Measurements from ENCODE around the gene SRSF1. TPM values are rescaled to one million over a fixed set of nuclear protein-coding genes. Genes with fewer than 3 reads are reported as not detected.
"Not testable (repeated sequence)": the region's sequence is repeated elsewhere in the genome, so short reads cannot be mapped to it uniquely, and the experiment has no call there.

Gene SRSF1
- total RNA-seq, 2 experiments from 2014 or later, result 325 to 326 TPM

DNA sequence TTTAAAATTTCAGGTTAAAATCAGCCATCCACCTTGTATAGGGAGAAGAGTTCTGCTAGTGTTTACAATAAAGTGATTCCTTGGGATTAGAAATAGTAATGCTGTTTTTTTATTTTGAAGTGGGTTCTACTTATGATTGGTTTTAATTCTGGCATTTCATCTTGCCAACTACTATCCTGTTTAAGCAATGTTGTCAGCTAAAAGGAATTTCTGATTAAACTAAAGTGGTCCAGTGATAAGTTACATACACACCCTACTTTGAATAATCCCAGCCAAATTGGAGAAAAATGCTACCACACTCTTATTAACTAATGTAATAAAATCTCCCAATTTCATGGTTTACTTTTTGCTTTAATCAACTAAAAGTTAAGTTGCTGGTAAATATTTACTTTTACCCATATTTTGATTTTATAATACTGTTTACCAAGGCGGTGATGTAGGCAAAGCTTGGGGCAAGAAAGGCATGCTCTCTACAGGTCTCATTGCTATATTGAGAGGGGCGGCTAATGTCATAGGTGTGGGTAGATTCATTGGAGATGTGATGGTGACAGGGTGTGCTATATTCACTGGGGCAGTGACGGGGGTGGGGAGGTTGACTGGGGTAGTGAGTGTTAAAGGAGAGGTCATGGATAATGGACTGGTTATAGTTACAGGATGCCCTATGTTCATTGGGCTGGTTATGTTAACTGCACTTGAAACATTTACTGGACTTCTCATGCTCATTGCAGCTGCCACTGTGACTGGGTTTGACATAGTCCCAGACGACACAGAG is 32.8 kb downstream of the SRSF1 start:
- H3K9me3 Mint-ChIP-seq; H3K27ac Mint-ChIP-seq; POLR2A ChIA-PET; DNase-seq; intact Hi-C loops (cut with micrococcal nuclease); H3K4me3 Mint-ChIP-seq; H3K4me1 Mint-ChIP-seq (ENCODE audit: low read depth); CTCF ChIA-PET; H3K27me3 Mint-ChIP-seq: not testable (repeated sequence)
- peaks cover 40% of the 10 kb centered on the region for H3K36me3 Mint-ChIP-seq

DNA sequence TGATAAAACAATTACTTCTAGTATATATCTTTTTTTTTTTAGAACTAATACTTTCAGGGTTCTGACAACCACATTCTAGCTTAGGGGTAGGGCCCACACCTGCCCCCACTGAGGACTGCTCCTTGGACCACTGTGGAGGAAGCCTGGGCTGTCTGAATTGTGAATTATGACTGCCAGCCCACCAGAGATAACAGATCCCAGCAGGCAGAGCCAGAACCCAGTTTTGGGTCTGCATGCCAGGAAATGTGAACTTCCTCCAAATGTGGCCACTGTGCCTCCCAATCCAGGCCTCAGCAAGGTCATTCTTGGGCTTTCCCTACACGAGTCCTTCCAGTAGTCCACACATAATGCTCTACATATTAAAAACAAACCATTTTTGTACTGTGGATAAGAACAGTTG is 34.9 kb downstream of the SRSF1 start:
- Mint-ChIP-seq H3K27ac (no peak overlapping the region), H3K4me1 (ENCODE audit: low read depth) (no peaks in the 10 kb centered on the region), H3K4me3 (no peak overlapping the region), H3K36me3 (peaks cover 29% of the 10 kb centered on the region), H3K27me3 (no peaks in the 10 kb centered on the region), H3K9me3 (no peaks in the 10 kb centered on the region)
- POLR2A ChIA-PET, result no interaction called here
- intact Hi-C loops (cut with micrococcal nuclease), result no loop called here
- DNase-seq, result no peak
- CTCF ChIA-PET, result interaction anchor here (1.2 kb wide), 1 partner anchor 114 kb away, joined by 3 read pairs; no protein-coding TSS in a partner anchor

DNA sequence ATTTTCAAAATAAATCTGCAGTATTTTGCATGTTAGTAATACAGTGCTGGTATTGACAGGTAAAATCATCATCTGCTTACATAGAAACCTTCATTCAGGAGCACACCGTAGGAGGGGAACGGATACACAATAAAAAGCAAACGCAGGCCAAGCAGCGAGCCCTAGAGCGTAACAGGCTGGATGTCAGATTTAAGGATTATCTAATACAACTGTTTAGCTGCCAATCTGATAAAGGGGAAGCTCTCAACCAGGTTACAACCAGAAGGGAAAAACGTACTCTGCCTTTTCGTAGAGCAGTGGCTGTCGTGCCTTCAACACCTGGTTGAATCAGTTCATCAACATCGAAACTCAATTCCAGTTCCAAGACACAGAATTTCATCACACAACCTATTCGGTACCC is 35.5 kb downstream of the SRSF1 start:
- no peak for DNase-seq
- H3K27ac Mint-ChIP-seq, result no peak overlapping the region
- no peak overlapping the region for H3K4me3 Mint-ChIP-seq
- POLR2A ChIA-PET, result no interaction called here
- H3K9me3 Mint-ChIP-seq, result no peaks in the 10 kb centered on the region
- no peaks in the 10 kb centered on the region for H3K27me3 Mint-ChIP-seq
- CTCF ChIA-PET, result interaction anchor here (1.1 to 1.3 kb wide), 3 partner anchors 28 to 139 kb away, joined by 3 read pairs; no protein-coding TSS in a partner anchor
- H3K4me1 Mint-ChIP-seq (ENCODE audit: low read depth), result no peaks in the 10 kb centered on the region
- intact Hi-C loops (cut with micrococcal nuclease), result no loop called here
- H3K36me3 Mint-ChIP-seq, result peaks cover 23% of the 10 kb centered on the region

DNA sequence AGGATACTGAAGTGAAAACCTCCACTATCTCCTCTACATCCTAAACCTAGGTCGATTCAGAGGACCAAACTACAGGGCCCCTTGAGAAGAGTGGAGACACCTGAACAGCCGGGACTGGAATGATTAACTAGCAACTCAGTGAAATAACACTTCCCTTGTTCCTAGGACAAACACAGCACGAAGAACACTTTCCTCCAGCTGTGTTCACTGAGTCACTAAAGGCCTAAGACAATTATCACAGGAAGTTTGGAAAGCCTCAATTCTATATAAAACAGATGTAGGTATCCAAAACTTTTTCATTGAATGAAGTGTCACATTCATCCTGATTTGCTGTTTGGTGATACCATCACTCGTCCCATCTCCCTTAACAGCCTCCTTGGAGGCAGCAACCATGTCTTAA is 36.3 kb downstream of the SRSF1 start:
- POLR2A ChIA-PET, result no interaction called here
- intact Hi-C loops (cut with micrococcal nuclease), result no loop called here
- Mint-ChIP-seq H3K4me1 (ENCODE audit: low read depth) (no peaks in the 10 kb centered on the region), H3K27ac (no peak overlapping the region), H3K4me3 (no peak overlapping the region), H3K27me3 (no peaks in the 10 kb centered on the region), H3K36me3 (peaks cover 16% of the 10 kb centered on the region), H3K9me3 (no peaks in the 10 kb centered on the region)
- no peak for DNase-seq
- CTCF ChIA-PET, result interaction anchor here (1.1 to 1.3 kb wide), 2 partner anchors 29 to 138 kb away, joined by 3 read pairs; no protein-coding TSS in a partner anchor

DNA sequence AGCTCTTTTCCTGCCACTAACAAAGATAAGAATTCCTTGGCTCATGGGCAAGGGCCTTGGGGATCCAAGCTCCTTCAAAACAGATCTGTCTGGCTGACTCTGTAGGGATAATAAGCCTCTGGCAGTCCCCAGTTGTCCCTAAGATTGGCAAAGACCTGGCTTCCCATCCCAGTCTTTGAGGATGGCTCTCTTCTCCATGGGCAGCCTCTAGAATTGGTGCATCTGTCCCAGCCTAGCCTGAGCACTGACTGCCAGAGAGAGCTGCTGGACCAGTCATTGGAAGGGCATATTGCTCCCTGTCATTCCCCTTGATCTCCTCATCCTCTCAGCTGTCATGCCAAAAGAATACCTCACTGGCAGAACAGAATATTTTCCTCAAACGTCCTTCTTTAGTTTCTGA is 38.6 kb downstream of the SRSF1 start:
- ChIA-PET POLR2A (no interaction called here), CTCF (no interaction called here)
- Mint-ChIP-seq H3K4me1 (ENCODE audit: low read depth) (no peaks in the 10 kb centered on the region), H3K36me3 (peaks cover 5% of the 10 kb centered on the region), H3K27me3 (no peaks in the 10 kb centered on the region), H3K27ac (no peak overlapping the region), H3K9me3 (no peaks in the 10 kb centered on the region), H3K4me3 (no peak overlapping the region)
- intact Hi-C loops (cut with micrococcal nuclease), result no loop called here
- no peak for DNase-seq

DNA sequence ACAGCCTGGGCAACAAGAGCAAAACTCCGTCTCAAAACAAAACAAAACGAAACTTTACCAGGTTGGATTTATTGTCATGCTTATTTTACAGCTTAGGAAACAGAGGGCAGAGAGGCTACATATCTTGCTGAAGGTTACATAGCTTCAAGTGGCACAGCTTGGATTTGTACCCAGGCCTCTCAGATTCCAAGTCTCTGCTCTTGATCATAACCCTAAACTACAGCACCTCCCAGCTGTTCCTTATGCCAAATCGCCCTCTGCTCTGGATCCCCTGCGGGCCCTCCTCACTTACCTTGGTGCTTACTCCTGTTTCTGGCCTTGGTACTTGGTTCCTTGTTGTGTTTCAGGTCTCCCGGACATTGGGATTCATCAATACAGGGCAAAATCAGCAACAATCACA is 40.2 kb downstream of the SRSF1 start:
- Mint-ChIP-seq H3K9me3 (no peaks in the 10 kb centered on the region), H3K27ac (no peak overlapping the region), H3K36me3 (no peaks in the 10 kb centered on the region), H3K27me3 (no peaks in the 10 kb centered on the region), H3K4me1 (ENCODE audit: low read depth) (no peaks in the 10 kb centered on the region), H3K4me3 (no peak overlapping the region)
- POLR2A ChIA-PET, result no interaction called here
- no peak for DNase-seq
- intact Hi-C loops (cut with micrococcal nuclease), result no loop called here
- CTCF ChIA-PET, result interaction anchor here (1.4 to 1.5 kb wide), 2 partner anchors 11 to 17 kb away, joined by 3 read pairs; no protein-coding TSS in a partner anchor

DNA sequence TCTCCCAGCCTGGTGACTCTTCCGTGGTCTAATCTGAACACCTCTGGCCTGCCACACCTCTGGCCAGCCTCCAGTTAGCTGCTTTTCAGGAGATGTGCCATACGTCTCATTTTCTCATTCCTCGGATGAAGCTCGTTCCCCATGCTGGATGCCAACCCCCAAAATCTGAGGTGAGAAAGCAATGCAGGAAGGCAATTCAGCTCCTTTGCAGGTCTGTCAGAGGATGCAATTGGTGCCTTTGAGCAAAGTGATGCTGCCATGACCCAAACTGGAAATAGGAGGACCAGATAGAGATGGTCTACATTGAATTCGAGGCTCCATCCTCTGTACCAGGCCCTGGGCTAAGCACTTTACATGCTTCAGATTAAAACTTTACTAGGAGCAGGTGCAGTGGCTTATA is 40.8 kb downstream of the SRSF1 start:
- DNase-seq, result no peak
- Mint-ChIP-seq H3K9me3 (no peaks in the 10 kb centered on the region), H3K4me1 (ENCODE audit: low read depth) (no peaks in the 10 kb centered on the region), H3K27me3 (no peaks in the 10 kb centered on the region), H3K36me3 (no peaks in the 10 kb centered on the region), H3K27ac (no peak overlapping the region), H3K4me3 (no peak overlapping the region)
- intact Hi-C loops (cut with micrococcal nuclease), result no loop called here
- CTCF ChIA-PET, result interaction anchor here (0.8 to 1.5 kb wide), 4 partner anchors 10 to 133 kb away, joined by 3 read pairs; no protein-coding TSS in a partner anchor
- POLR2A ChIA-PET, result no interaction called here

DNA sequence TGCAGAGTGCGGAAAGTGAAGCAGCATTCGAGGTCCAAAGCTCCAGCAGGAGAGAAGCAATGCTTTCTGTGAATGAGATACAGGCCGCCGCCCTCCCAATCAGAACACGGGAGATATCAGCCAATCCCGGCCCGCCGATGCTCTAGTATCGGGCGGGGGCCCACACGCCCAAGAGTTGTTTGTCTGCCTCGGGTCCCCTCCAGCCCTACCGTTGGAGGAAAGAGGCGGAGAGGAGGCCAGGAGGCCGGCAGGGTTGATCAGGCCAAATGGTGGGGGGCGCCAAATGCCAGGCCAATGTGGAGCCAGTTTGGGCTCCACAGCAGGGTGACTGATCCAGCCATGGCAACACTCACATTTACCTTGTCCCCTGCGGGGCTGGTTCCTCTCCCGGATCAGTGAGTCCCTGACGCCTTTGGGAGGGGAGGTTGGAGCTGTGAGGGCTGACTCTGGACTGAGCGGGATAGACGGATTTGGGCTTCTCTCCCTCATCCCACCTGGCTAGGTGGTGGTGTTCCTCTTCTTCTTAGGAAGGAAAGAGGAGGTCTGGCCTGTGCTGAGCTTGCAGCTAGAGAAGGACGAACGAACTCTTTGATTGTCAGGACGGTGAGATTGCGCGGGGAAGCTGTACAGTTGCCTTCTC is 41.4 kb downstream of the SRSF1 start:
- intact Hi-C loops (cut with micrococcal nuclease), result no loop called here
- POLR2A ChIA-PET, result no interaction called here
- H3K4me3 Mint-ChIP-seq, result no peak overlapping the region
- no peaks in the 10 kb centered on the region for H3K36me3 Mint-ChIP-seq
- H3K27me3 Mint-ChIP-seq, result no peaks in the 10 kb centered on the region
- H3K27ac Mint-ChIP-seq, result no peak overlapping the region
- H3K9me3 Mint-ChIP-seq, result no peaks in the 10 kb centered on the region
- no peak for DNase-seq
- CTCF ChIA-PET, result interaction anchor here (0.8 to 1.5 kb wide), 4 partner anchors 10 to 133 kb away, joined by 3 read pairs; no protein-coding TSS in a partner anchor
- H3K4me1 Mint-ChIP-seq (ENCODE audit: low read depth), result no peaks in the 10 kb centered on the region

DNA sequence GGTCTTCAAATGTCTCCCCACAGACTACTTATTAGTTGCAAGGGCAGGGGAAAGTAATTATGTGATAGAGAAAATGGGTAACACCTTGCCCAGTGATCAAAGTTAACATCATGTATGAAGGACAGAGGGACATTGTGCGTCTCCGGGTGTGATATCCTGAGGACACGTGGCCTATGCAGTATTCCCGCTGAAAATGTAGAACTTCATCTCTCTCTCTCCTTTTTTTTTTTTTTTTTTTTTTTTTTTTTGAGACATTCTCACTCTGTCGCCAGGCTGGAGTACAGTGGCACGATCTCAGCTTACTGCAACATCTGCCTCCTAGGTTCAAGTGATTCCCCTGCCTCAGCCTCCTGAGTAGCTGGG is 43.9 kb downstream of the SRSF1 start:
- no peaks in the 10 kb centered on the region for H3K9me3 Mint-ChIP-seq
- ChIA-PET CTCF (interaction anchor here (0.6 kb wide), 1 partner anchor 96 kb away, joined by 3 read pairs; no protein-coding TSS in a partner anchor), POLR2A (no interaction called here)
- H3K4me1 Mint-ChIP-seq (ENCODE audit: low read depth), result no peaks in the 10 kb centered on the region
- DNase-seq, result no peak
- H3K36me3 Mint-ChIP-seq, result no peaks in the 10 kb centered on the region
- H3K27ac Mint-ChIP-seq, result no peak overlapping the region
- intact Hi-C loops (cut with micrococcal nuclease), result no loop called here
- no peaks in the 10 kb centered on the region for H3K27me3 Mint-ChIP-seq
- H3K4me3 Mint-ChIP-seq, result no peak overlapping the region

DNA sequence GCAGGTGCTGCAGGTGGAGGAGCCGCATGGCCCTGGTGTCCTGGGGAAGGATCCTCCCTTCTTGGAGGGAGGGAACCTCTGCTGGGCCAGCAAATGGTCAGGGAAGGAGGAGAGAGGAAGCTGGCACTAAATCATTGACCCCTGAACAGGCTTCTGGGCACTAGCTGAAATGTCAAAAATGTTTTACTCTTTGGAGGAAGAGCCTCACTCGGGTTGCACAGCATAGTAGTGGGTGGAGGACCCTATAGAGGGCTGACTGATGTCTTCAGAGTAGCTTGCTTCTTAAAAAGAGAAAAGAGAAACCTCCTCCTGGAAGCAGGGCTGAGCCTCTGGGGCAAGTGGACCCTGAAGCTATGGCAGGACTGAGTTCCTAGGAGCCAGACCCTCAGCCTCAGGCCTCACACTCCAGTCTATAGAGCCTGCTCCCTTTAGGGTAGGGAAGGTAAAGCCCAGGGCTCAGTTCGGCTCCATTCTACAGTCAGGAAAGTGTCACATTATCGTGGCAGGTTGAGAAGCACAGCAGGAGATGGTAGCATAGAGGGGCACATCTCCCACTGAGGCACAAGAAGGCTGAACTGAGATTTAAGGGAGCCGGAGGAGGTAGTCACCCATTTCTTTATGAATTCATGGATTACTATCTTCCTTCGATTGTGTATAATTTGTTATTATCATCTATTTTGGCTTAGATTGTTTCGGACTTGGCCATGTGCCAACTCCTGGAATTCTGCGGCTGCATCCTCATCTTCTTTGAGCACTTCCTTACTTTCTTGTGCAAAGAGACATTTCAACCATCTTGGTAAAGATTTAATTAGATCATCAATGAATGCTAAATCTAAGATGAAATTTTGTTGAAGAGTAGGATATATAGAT is 44.5 kb downstream of the SRSF1 start:
- Mint-ChIP-seq H3K9me3 (no peaks in the 10 kb centered on the region), H3K4me1 (ENCODE audit: low read depth) (no peaks in the 10 kb centered on the region), H3K4me3 (no peak overlapping the region), H3K27ac (no peak overlapping the region), H3K27me3 (peaks cover under 1% of the 10 kb centered on the region), H3K36me3 (no peaks in the 10 kb centered on the region)
- DNase-seq, result no peak
- intact Hi-C loops (cut with micrococcal nuclease), result no loop called here
- POLR2A ChIA-PET, result no interaction called here
- CTCF ChIA-PET, result interaction anchor here (0.7 kb wide), 1 partner anchor 210 kb away, joined by 3 read pairs; no protein-coding TSS in a partner anchor

DNA sequence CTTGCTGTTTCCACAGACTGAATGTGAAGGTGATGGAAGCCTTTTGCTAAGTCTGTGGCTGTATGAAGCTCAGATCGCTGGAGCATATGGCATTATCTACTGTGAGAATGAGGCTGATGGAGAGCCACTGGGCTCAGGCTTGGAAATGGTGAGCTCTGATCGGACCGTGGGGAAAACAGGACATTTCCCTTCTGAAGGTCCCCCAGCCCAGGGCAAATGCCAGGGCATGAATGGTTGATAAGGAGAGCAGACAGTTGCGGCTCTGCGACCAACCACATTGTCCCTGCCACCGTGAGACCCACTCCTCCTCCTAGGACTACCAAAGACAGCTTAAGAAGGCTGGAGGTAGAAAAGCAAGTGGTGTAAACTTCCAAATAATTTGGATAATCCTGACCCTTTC is 47.1 kb downstream of the SRSF1 start:
- ChIA-PET CTCF (interaction anchor here (1.2 to 1.3 kb wide), 2 partner anchors 12 to 67 kb away, joined by 3 read pairs; no protein-coding TSS in a partner anchor), POLR2A (no interaction called here)
- no peak for DNase-seq
- Mint-ChIP-seq H3K27ac (no peak overlapping the region), H3K36me3 (no peaks in the 10 kb centered on the region), H3K4me1 (ENCODE audit: low read depth) (peaks cover 12% of the 10 kb centered on the region), H3K9me3 (no peaks in the 10 kb centered on the region), H3K27me3 (peaks cover 9% of the 10 kb centered on the region), H3K4me3 (no peak overlapping the region)
- intact Hi-C loops (cut with micrococcal nuclease), result no loop called here

DNA sequence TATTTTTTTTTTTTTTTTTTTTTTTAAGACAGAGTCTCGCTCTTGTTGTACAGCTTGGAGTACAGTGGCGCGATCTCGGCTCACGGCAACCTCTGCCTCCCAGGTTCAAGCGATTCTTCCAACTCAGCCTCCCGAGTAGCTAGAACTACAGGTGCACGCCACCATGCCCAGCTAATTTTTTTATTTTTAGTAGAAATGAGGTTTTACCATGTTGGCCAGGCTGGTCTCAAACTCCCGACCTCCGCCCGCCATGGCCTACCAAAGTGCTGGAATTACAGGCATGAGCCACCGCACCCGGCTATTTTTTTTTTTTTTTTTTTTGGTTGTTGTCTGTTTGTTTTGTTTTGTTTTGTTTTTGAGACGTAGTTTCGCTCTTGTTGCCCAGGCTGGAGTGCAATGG is 48.7 kb downstream of the SRSF1 start:
- H3K27ac Mint-ChIP-seq; CTCF ChIA-PET; H3K36me3 Mint-ChIP-seq; DNase-seq; H3K9me3 Mint-ChIP-seq; H3K4me3 Mint-ChIP-seq; intact Hi-C loops (cut with micrococcal nuclease): not testable (repeated sequence)
- peaks cover 16% of the 10 kb centered on the region for H3K27me3 Mint-ChIP-seq
- H3K4me1 Mint-ChIP-seq (ENCODE audit: low read depth), result peaks cover 15% of the 10 kb centered on the region
- POLR2A ChIA-PET, result interaction anchor here (0.6 kb wide), 1 partner anchor 13 kb away, joined by 4 read pairs; no protein-coding TSS in a partner anchor
